Heart left ventricle (tissue), 16 donors: Measurements from ENCODE around the gene FOXP4. TPM values are rescaled to one million over a fixed set of nuclear protein-coding genes. Genes with fewer than 3 reads are reported as not detected.

Source experiments
- ATAC-seq, 4 donors: fragments of 200-7000 bp; cut with Tn5 transposase; one replicate each; pipeline ENCODE4 v1.9.1; 2020 to 2022; ENCODE audit warnings: moderate library complexity in 4 of 4, mild to moderate bottlenecking in 3 of 4, moderate number of reproducible peaks in 1 of 4
- DNase-seq, 5 donors: peaks; one replicate each; pipeline ENCODE4 v3.0.0-alpha.2; 2020
- H3K27ac ChIP-seq, 12 donors: fragments of 200-600 bp; sonication (generic) in 4 of 12; one replicate each; pipeline versions ENCODE4 v1.5.0 to v1.8.0; 2016 to 2022; ENCODE audit warnings: mild to moderate bottlenecking in 2 of 12
- H3K27me3 ChIP-seq, 9 donors: fragments of 200-600 bp; sonication (generic) in 2 of 9; one replicate each; pipeline versions ENCODE4 v1.5.1 to v1.8.0; 2016 to 2022; ENCODE audit warnings: mild to moderate bottlenecking in 3 of 9
- H3K36me3 ChIP-seq, 9 donors: fragments of 200-600 bp; sonication (generic) in 2 of 9; one replicate each; pipeline versions ENCODE4 v1.5.0 to v1.8.0; 2018 to 2022; ENCODE audit warnings: mild to moderate bottlenecking in 2 of 9
- H3K4me1 ChIP-seq, 12 donors: fragments of 200-600 bp; sonication (generic) in 4 of 12; one replicate each; pipeline versions ENCODE4 v1.5.0 to v1.8.0; 2016 to 2022; ENCODE audit warnings: mild to moderate bottlenecking in 3 of 12
- H3K4me3 ChIP-seq, 12 donors: fragments of 200-600 bp; sonication (generic) in 4 of 12; one replicate each; pipeline versions ENCODE4 v1.5.0 to v1.8.0; 2017 to 2022; ENCODE audit warnings: mild to moderate bottlenecking in 9 of 12, moderate library complexity in 4 of 12
- H3K9me3 ChIP-seq, 12 donors: fragments of 200-600 bp; sonication (generic) in 4 of 12; one replicate each; pipeline versions ENCODE4 v1.5.0 to v1.8.0; 2016 to 2022; ENCODE audit warnings: mild to moderate bottlenecking in 1 of 12
- CTCF ChIP-seq, 12 donors: fragments of 200-600 bp; sonication (generic) in 4 of 12; IDR thresholded peaks; one replicate each; pipeline versions ENCODE4 v1.5.0 to v1.8.0; 2018 to 2022; ENCODE audit warnings: antibody characterized with exemption in 12 of 12, mild to moderate bottlenecking in 5 of 12
- POLR2A ChIP-seq, 2 donors: fragments of 450-650 bp; IDR thresholded peaks; one replicate each; pipeline ENCODE4 v1.6.1; 2017; ENCODE audit warnings: antibody characterized with exemption in 2 of 2, mild to moderate bottlenecking in 2 of 2, moderate library complexity in 2 of 2
- WGBS, 4 donors: extraction: QIAGEN DNeasy Blood & Tissue Kit in 2 of 4; methylation state at CpG; one replicate each; pipeline versions ENCODE4 v1.1.5 to v1.1.7; 2013 to 2018; 5-methylcytosine and 5-hydroxymethylcytosine counted together
- intact Hi-C, 10 donors: fragments of 100-400 bp; cut with DNase I; formaldehyde crosslinking; loops; one replicate each; pipeline versions ENCODE4 v1.11.1 to v1.14.2; 2022
- polyA plus RNA-seq, 2 donors: library from polyadenylated mRNA; stranded (reverse); fragments of 200-250 nt; gene quantifications; one replicate each; pipeline ENCODE4 v1.2.3, GENCODE V29; 2013
- total RNA-seq, 9 donors: library from RNA; depleted of rRNA in 2 of 9; stranded (reverse); fragments of >200 nt in 2 of 9; fragmentation: NEBNext Ultra II Directional in 3 of 9; extraction: Animal tissue kit (Norgen Biotek cat#: 25700) in 3 of 9; gene quantifications; one replicate each; pipeline versions ENCODE4 v1.1.0 to v1.2.4, GENCODE V29; 2016 to 2023
- donor health status: ischemic (EF 13 %, LVEDD 7.1; RV severe dilation, severe dysfunction).
- donor health status: healthy with polysubstance abuse.
- donor health status: DM: no; HTN: yes; CAD: no.
- donor health status: DM: no; HTN: no; CAD: no.
- donor health status: ischemic (EF 25% LVEDD 6.9; RV normal size, moderate dysfunction).
- donor health status: ischemic (EF 25% LVEDD 5.7; RV mildly dilated, moderate dysfunction).
- donor health status: healthy.
- donor health status: DM: yes; HTN: yes; CAD: no.
- donor health status: ischemic (EF 35%, LVEDD 5.7; RV mildly dilated, moderate dysfunction).
- donor health status: nonischemic (EF 11% LVEDD 7.7; RV severe dilation, severe dysfunction).
- donor health status: DM: yes; HTN: yes; CAD: no.
- donor health status: PGD.
- donor health status: ischemic (EF 29% LVEDD 5.4; RV normal size, mild dysfunction).
- donor health status: nonischemic (EF 23%, LVEDD 6.1; RV moderate dilation, normal function).

FOXP4 gene
- total and polyA plus RNA-seq, 11 donors: 10.9 to 22.5 (median 16.0) TPM

GRCh38 chr6:41531591-41532582 is 14.3 kb upstream of the FOXP4 start:
- Histone ChIP-seq H3K9me3 (no peaks in the 10 kb centered on the region), H3K27ac (no peak overlapping the region), H3K4me1 (peaks cover 0 to 25% (median 7%) of the 10 kb centered on the region in 12 donors), H3K4me3 (peak overlapping the region in 2 of 12 donors; percentile 11 to 33), H3K36me3 (no peaks in the 10 kb centered on the region), H3K27me3 (peaks cover 0 to 33% (median 3%) of the 10 kb centered on the region in 9 donors)
- intact Hi-C loops: no loop called here
- 33 to 46% (median 43%) methylated on average over 22 of the region's 22 CpGs for WGBS, 4 donors
- TF ChIP-seq POLR2A (IDR thresholded peaks at IDR 0.05) (no peak), CTCF (IDR thresholded peaks at IDR 0.05) (no peak)
- peak in 3 of 4 donors; percentile 21 to 41 (median 25) for ATAC-seq
- DNase-seq: no peak

GRCh38 chr6:41535766-41536165 is 10.4 kb upstream of the FOXP4 start:
- no peaks in the 10 kb centered on the region for H3K36me3 ChIP-seq
- no peak overlapping the region for H3K27ac ChIP-seq
- WGBS, 4 donors: 67 to 100% (median 96%) methylated on average over 1 of the region's 1 CpG
- H3K27me3 ChIP-seq: peaks cover 0 to 33% (median 0%) of the 10 kb centered on the region in 9 donors
- no peak overlapping the region for H3K4me3 ChIP-seq
- peaks cover 0 to 47% (median 6%) of the 10 kb centered on the region in 12 donors for H3K4me1 ChIP-seq
- no peaks in the 10 kb centered on the region for H3K9me3 ChIP-seq
- TF ChIP-seq CTCF (IDR thresholded peaks at IDR 0.05) (no peak), POLR2A (IDR thresholded peaks at IDR 0.05) (no peak)
- intact Hi-C loops: no loop called here
- ATAC-seq: no peak
- no peak for DNase-seq

GRCh38 chr6:41536795-41537758 is 9.1 kb upstream of the FOXP4 start:
- peaks cover 0 to 35% (median 2%) of the 10 kb centered on the region in 12 donors for H3K4me1 ChIP-seq
- ATAC-seq (peak in 3 of 4 donors; percentile 25 to 52 (median 39)), DNase-seq (peak in 1 of 5 donors; percentile 36)
- no peak overlapping the region for H3K4me3 ChIP-seq
- H3K27ac ChIP-seq: no peak overlapping the region
- H3K36me3 ChIP-seq: no peaks in the 10 kb centered on the region
- H3K9me3 ChIP-seq: no peaks in the 10 kb centered on the region
- 36 to 56% (median 42%) methylated on average over 17 to 18 of the region's 18 CpGs for WGBS, 4 donors
- H3K27me3 ChIP-seq: peaks cover 0 to 33% (median 0%) of the 10 kb centered on the region in 9 donors
- no peak for TF ChIP-seq POLR2A (IDR thresholded peaks at IDR 0.05)
- TF ChIP-seq CTCF (IDR thresholded peaks at IDR 0.05): no peak
- intact Hi-C loops: no loop called here
